Measurements from ENCODE around the gene SUMF1.

SUMF1 gene

GRCh38 chr3:4387210-4388204, 79.6 kb downstream of the SUMF1 start:
- no peak for TF ChIP-seq CTCF (IDR thresholded peaks at IDR 0.05; ENCODE audit: control insufficient read depth, insufficient read depth, low read depth, low read length, missing control alignments)
- no peak overlapping the region for H3K4me3 ChIP-seq (ENCODE audit: control insufficient read depth, low read depth, low read length)
- DNase-seq (ENCODE audit: low read depth), result no peak

GRCh38 chr3:4385201-4385600, 81.9 kb downstream of the SUMF1 start:
- no peak for DNase-seq (ENCODE audit: low read depth)
- TF ChIP-seq CTCF (IDR thresholded peaks at IDR 0.05; ENCODE audit: control insufficient read depth, insufficient read depth, low read depth, low read length, missing control alignments), result no peak
- H3K4me3 ChIP-seq (ENCODE audit: control insufficient read depth, low read depth, low read length), result no peak overlapping the region

- DNase-seq (ENCODE audit: low read depth), result no peak
- no peak overlapping the region for H3K4me3 ChIP-seq (ENCODE audit: control insufficient read depth, low read depth, low read length)
- TF ChIP-seq CTCF (IDR thresholded peaks at IDR 0.05; ENCODE audit: control insufficient read depth, insufficient read depth, low read depth, low read length, missing control alignments), result no peak
These were observed 87.1 kb downstream of the SUMF1 start for GRCh38 chr3:4380013-4380412.

GRCh38 chr3:4376499-4376898, 90.6 kb downstream of the SUMF1 start:
- DNase-seq (ENCODE audit: low read depth), result no peak

GRCh38 chr3:4375911-4376310, 91.2 kb downstream of the SUMF1 start:
- no peak for TF ChIP-seq CTCF (IDR thresholded peaks at IDR 0.05; ENCODE audit: control insufficient read depth, insufficient read depth, low read depth, low read length, missing control alignments)
- no peak overlapping the region for H3K4me3 ChIP-seq (ENCODE audit: control insufficient read depth, low read depth, low read length)
- DNase-seq (ENCODE audit: low read depth), result no peak

More at GRCh38 chr3:4376499-4376898, 90.6 kb downstream of the SUMF1 start:
- TF ChIP-seq CTCF (IDR thresholded peaks at IDR 0.05; ENCODE audit: control insufficient read depth, insufficient read depth, low read depth, low read length, missing control alignments), result no peak
- H3K4me3 ChIP-seq (ENCODE audit: control insufficient read depth, low read depth, low read length), result no peak overlapping the region

GRCh38 chr3:4373669-4374068, 93.4 kb downstream of the SUMF1 start:
- TF ChIP-seq CTCF (IDR thresholded peaks at IDR 0.05; ENCODE audit: control insufficient read depth, insufficient read depth, low read depth, low read length, missing control alignments), result no peak
- no peak for DNase-seq (ENCODE audit: low read depth)
- H3K4me3 ChIP-seq (ENCODE audit: control insufficient read depth, low read depth, low read length), result no peak overlapping the region
